Neural progenitor cell (in vitro differentiated cells): Measurements from ENCODE around the gene ZNF839. TPM values are rescaled to one million over a fixed set of nuclear protein-coding genes. Genes with fewer than 3 reads are reported as not detected.

Source experiments
- DNase-seq: peaks from one replicate; pipeline ENCODE4 v3.0.0-alpha.2; 2016; ENCODE audit warnings: low spot score
- H2AFZ ChIP-seq: fragments of 200-600 bp; sonication (generic); replicated peaks from 2 replicates; pipeline ENCODE4 v1.6.1; 2016; ENCODE audit warnings: antibody characterized with exemption
- H3F3A ChIP-seq: fragments of 200-600 bp; sonication (generic); 2 replicates; pipeline ENCODE4 v1.6.1; 2016; ENCODE audit warnings: antibody characterized with exemption, low read depth
- H3K27ac ChIP-seq: fragments of 200-600 bp; sonication (generic); 2 replicates; pipeline ENCODE4 v1.5.1; 2016; ENCODE audit warnings: mild to moderate bottlenecking
- H3K27me3 ChIP-seq: fragments of 200-600 bp; sonication (generic); 2 replicates; pipeline ENCODE4 v1.6.1; 2016; ENCODE audit warnings: mild to moderate bottlenecking, moderate library complexity
- H3K36me3 ChIP-seq: fragments of 200-600 bp; sonication (generic); 2 replicates; pipeline ENCODE4 v1.5.1; 2016
- H3K4me1 ChIP-seq: fragments of 200-600 bp; sonication (generic); 2 replicates; pipeline ENCODE4 v1.6.1; 2016; ENCODE audit warnings: mixed run types
- H3K4me2 ChIP-seq: fragments of 200-600 bp; sonication (generic); 2 replicates; pipeline ENCODE4 v1.6.1; 2016
- H3K4me3 ChIP-seq: fragments of 200-600 bp; sonication (generic); 2 replicates; pipeline ENCODE4 v1.5.1; 2016
- H3K79me2 ChIP-seq: fragments of 200-600 bp; sonication (generic); 2 replicates; pipeline ENCODE4 v1.6.1; 2016; ENCODE audit warnings: low read depth
- H3K9ac ChIP-seq: fragments of 200-600 bp; sonication (generic); 2 replicates; pipeline ENCODE4 v1.6.1; 2016
- H3K9me3 ChIP-seq: fragments of 200-600 bp; sonication (generic); 2 replicates; pipeline ENCODE4 v1.5.1; 2016; ENCODE audit warnings: low read depth
- H4K20me1 ChIP-seq: fragments of 200-600 bp; sonication (generic); 2 replicates; pipeline ENCODE4 v1.6.1; 2016; ENCODE audit warnings: low read depth
- H3K27ac Mint-ChIP-seq: 3 replicates; pipeline ENCODE4 v1.8.0; 2021; ENCODE audit warnings: mixed read lengths
- H3K27me3 Mint-ChIP-seq: 2 replicates; pipeline ENCODE4 v1.8.0; 2022; ENCODE audit warnings: low read depth, mild to moderate bottlenecking, inconsistent platforms, moderate library complexity, mixed read lengths; ENCODE audit not compliant: insufficient read depth
- H3K36me3 Mint-ChIP-seq: 3 replicates; pipeline ENCODE4 v1.8.0; 2021; ENCODE audit warnings: mixed read lengths
- H3K4me1 Mint-ChIP-seq: 3 replicates; pipeline ENCODE4 v1.8.0; 2021; ENCODE audit warnings: mixed read lengths
- H3K4me3 Mint-ChIP-seq: 3 replicates; pipeline ENCODE4 v1.8.0; 2021; ENCODE audit warnings: mild to moderate bottlenecking, moderate library complexity, mixed read lengths
- H3K9me3 Mint-ChIP-seq: 3 replicates; pipeline ENCODE4 v1.8.0; 2020; ENCODE audit warnings: mixed read lengths
- CTCF ChIP-seq: fragments of 200-600 bp; sonication (generic); IDR thresholded peaks from 2 replicates; pipeline ENCODE4 v1.5.1; 2017; ENCODE audit warnings: antibody characterized with exemption, mild to moderate bottlenecking
- EZH2 ChIP-seq: fragments of 200-600 bp; sonication (generic); IDR thresholded peaks from 2 replicates; pipeline ENCODE4 v1.6.1; 2017; ENCODE audit warnings: antibody characterized with exemption, mild to moderate bottlenecking, moderate library complexity
- EZH2phosphoT487 ChIP-seq: fragments of 200-600 bp; sonication (generic); IDR thresholded peaks from 2 replicates; pipeline ENCODE4 v1.6.1; 2017; ENCODE audit warnings: antibody characterized with exemption
- total RNA-seq: library from RNA; depleted of rRNA; stranded (reverse); fragments of >200 nt; gene quantifications from 2 replicates; pipeline ENCODE4 v1.2.3, GENCODE V29; 2015; ENCODE audit warnings: low replicate concordance

The ZNF839 gene
- total RNA-seq, 1 donor from 2014 or later, result 13.7 TPM

GRCh38 chr14:102292441-102292840 lies 27.1 kb upstream of the ZNF839 start:
- Mint-ChIP-seq H3K27ac (no peak overlapping the region), H3K27me3 (no peaks in the 10 kb centered on the region)
- no peaks in the 10 kb centered on the region for H3F3A ChIP-seq

GRCh38 chr14:102293781-102294180 lies 25.8 kb upstream of the ZNF839 start:
- Histone ChIP-seq H3K4me3 (no peak overlapping the region), H3K27me3 (no peaks in the 10 kb centered on the region), H4K20me1 (no peaks in the 10 kb centered on the region), H3F3A (no peaks in the 10 kb centered on the region), H3K36me3 (no peaks in the 10 kb centered on the region), H3K4me2 (no peak overlapping the region), H3K9me3 (no peaks in the 10 kb centered on the region), H3K4me1 (no peaks in the 10 kb centered on the region), H3K79me2 (no peaks in the 10 kb centered on the region), H3K9ac (no peak overlapping the region), H2AFZ (no peak overlapping the region), H3K27ac (no peak overlapping the region)
- no peak overlapping the region for H3K27ac Mint-ChIP-seq
- H3K4me3 Mint-ChIP-seq, result no peak overlapping the region
- no peak for DNase-seq
- H3K36me3 Mint-ChIP-seq, result peaks cover 2% of the 10 kb centered on the region
- no peaks in the 10 kb centered on the region for H3K4me1 Mint-ChIP-seq
- H3K9me3 Mint-ChIP-seq, result peaks cover 2% of the 10 kb centered on the region
- H3K27me3 Mint-ChIP-seq, result peaks cover 2% of the 10 kb centered on the region
- TF ChIP-seq EZH2phosphoT487 (no peak), CTCF (no peak), EZH2 (no peak)

More at GRCh38 chr14:102292441-102292840, 27.1 kb upstream of the ZNF839 start:
- peaks cover 2% of the 10 kb centered on the region for H3K9me3 Mint-ChIP-seq
- Histone ChIP-seq H3K4me1 (no peaks in the 10 kb centered on the region), H3K4me2 (no peak overlapping the region), H4K20me1 (no peaks in the 10 kb centered on the region), H3K27me3 (no peaks in the 10 kb centered on the region), H3K4me3 (no peak overlapping the region), H2AFZ (no peak overlapping the region), H3K9me3 (peaks cover 4% of the 10 kb centered on the region), H3K36me3 (no peaks in the 10 kb centered on the region), H3K79me2 (no peaks in the 10 kb centered on the region), H3K27ac (no peak overlapping the region), H3K9ac (no peak overlapping the region)
- H3K4me1 Mint-ChIP-seq, result no peaks in the 10 kb centered on the region
- no peak for DNase-seq
- peaks cover 3% of the 10 kb centered on the region for H3K36me3 Mint-ChIP-seq
- H3K4me3 Mint-ChIP-seq, result no peak overlapping the region
- TF ChIP-seq EZH2phosphoT487, result no peak
- TF ChIP-seq CTCF, result no peak
- TF ChIP-seq EZH2, result no peak

- Histone ChIP-seq H4K20me1 (no peaks in the 10 kb centered on the region), H3F3A (no peaks in the 10 kb centered on the region), H3K4me2 (no peak overlapping the region), H3K79me2 (no peaks in the 10 kb centered on the region), H3K4me1 (no peaks in the 10 kb centered on the region), H3K27me3 (no peaks in the 10 kb centered on the region), H3K27ac (no peak overlapping the region), H3K36me3 (no peaks in the 10 kb centered on the region), H2AFZ (no peak overlapping the region), H3K9ac (no peak overlapping the region), H3K4me3 (no peak overlapping the region), H3K9me3 (no peaks in the 10 kb centered on the region)
- TF ChIP-seq CTCF (peak; percentile 10), EZH2phosphoT487 (no peak)
- no peak for DNase-seq
- Mint-ChIP-seq H3K4me1 (no peaks in the 10 kb centered on the region), H3K36me3 (peaks cover 5% of the 10 kb centered on the region), H3K9me3 (peaks cover 2% of the 10 kb centered on the region), H3K27me3 (peaks cover 4% of the 10 kb centered on the region), H3K4me3 (no peak overlapping the region), H3K27ac (no peak overlapping the region)
These were observed 24.3 kb upstream of the ZNF839 start for GRCh38 chr14:102295270-102295669.
